Parathyroid adenoma (tissue), 2 donors: ENCODE measurements around the gene NRIP1.

Experiments used
- H2AFZ ChIP-seq: fragments of 300-600 bp; sonication (generic); one replicate; pipeline ENCODE4 v1.7.0; 2017; ENCODE audit warnings: antibody characterized with exemption, mild to moderate bottlenecking
- H3K27ac ChIP-seq: fragments of 300-600 bp; sonication (generic); one replicate; pipeline ENCODE4 v1.7.0; 2017
- H3K27me3 ChIP-seq: fragments of 300-600 bp; sonication (generic); one replicate; pipeline ENCODE4 v1.7.0; 2017; ENCODE audit warnings: low read length; ENCODE audit not compliant: control insufficient read depth, insufficient read depth
- H3K36me3 ChIP-seq: fragments of 300-600 bp; sonication (generic); one replicate; pipeline ENCODE4 v1.7.0; 2017; ENCODE audit warnings: low read length; ENCODE audit not compliant: control insufficient read depth, insufficient read depth
- H3K4me1 ChIP-seq: fragments of 300-600 bp; sonication (generic); one replicate; pipeline ENCODE4 v1.7.0; 2017; ENCODE audit warnings: control low read depth
- H3K4me2 ChIP-seq: fragments of 300-600 bp; sonication (generic); one replicate; pipeline ENCODE4 v1.7.0; 2017; ENCODE audit warnings: low read length
- H3K4me3 ChIP-seq: fragments of 300-600 bp; sonication (generic); one replicate; pipeline ENCODE4 v1.7.0; 2017; ENCODE audit warnings: low read depth, low read length
- H3K79me2 ChIP-seq: fragments of 300-600 bp; sonication (generic); one replicate; pipeline ENCODE4 v1.7.0; 2017; ENCODE audit warnings: control low read depth
- H3K9ac ChIP-seq: fragments of 300-600 bp; sonication (generic); one replicate; pipeline ENCODE4 v1.7.0; 2017; ENCODE audit warnings: mild to moderate bottlenecking
- H3K9me3 ChIP-seq: fragments of 300-600 bp; sonication (generic); one replicate; pipeline ENCODE4 v1.7.0; 2017; ENCODE audit warnings: low read length; ENCODE audit not compliant: control insufficient read depth
- CTCF ChIP-seq: fragments of 300-600 bp; sonication (generic); IDR thresholded peaks from one replicate; pipeline ENCODE4 v1.7.0; 2017; ENCODE audit warnings: antibody characterized with exemption, mild to moderate bottlenecking
- donor health status: primary hyperparathyroidism.

The NRIP1 gene

GRCh38 chr21:15080526-15080925, 15.7 kb upstream of the NRIP1 start:
- no peak overlapping the region for H3K27ac ChIP-seq
- H3K9ac ChIP-seq: no peak overlapping the region
- H3K27me3 ChIP-seq: no peaks in the 10 kb centered on the region
- no peak overlapping the region for H3K4me3 ChIP-seq
- H2AFZ ChIP-seq: no peak overlapping the region
- TF ChIP-seq CTCF: no peak
- no peaks in the 10 kb centered on the region for H3K79me2 ChIP-seq
- H3K36me3 ChIP-seq: no peaks in the 10 kb centered on the region
- H3K4me2 ChIP-seq: peak overlapping the region; percentile 29
- H3K9me3 ChIP-seq: no peaks in the 10 kb centered on the region
- no peaks in the 10 kb centered on the region for H3K4me1 ChIP-seq

- Histone ChIP-seq H3K27ac (no peak overlapping the region), H3K4me3 (no peak overlapping the region)
These were observed 14.5 kb upstream of the NRIP1 start for GRCh38 chr21:15079269-15079668.

GRCh38 chr21:15078180-15078579, 13.4 kb upstream of the NRIP1 start:
- Histone ChIP-seq H3K4me3 (no peak overlapping the region), H3K4me1 (no peaks in the 10 kb centered on the region), H3K27me3 (no peaks in the 10 kb centered on the region), H2AFZ (no peak overlapping the region), H3K79me2 (no peaks in the 10 kb centered on the region), H3K36me3 (no peaks in the 10 kb centered on the region), H3K27ac (no peak overlapping the region), H3K4me2 (no peak overlapping the region), H3K9me3 (no peaks in the 10 kb centered on the region), H3K9ac (no peak overlapping the region)
- no peak for TF ChIP-seq CTCF

More at GRCh38 chr21:15079269-15079668, 14.5 kb upstream of the NRIP1 start:
- Histone ChIP-seq H3K4me2 (no peak overlapping the region), H3K4me1 (no peaks in the 10 kb centered on the region), H3K79me2 (no peaks in the 10 kb centered on the region), H3K9ac (no peak overlapping the region), H3K27me3 (no peaks in the 10 kb centered on the region), H3K9me3 (no peaks in the 10 kb centered on the region), H3K36me3 (no peaks in the 10 kb centered on the region), H2AFZ (no peak overlapping the region)
- no peak for TF ChIP-seq CTCF

GRCh38 chr21:15077529-15078145, 12.8 kb upstream of the NRIP1 start:
- H3K79me2 ChIP-seq: no peaks in the 10 kb centered on the region
- H3K9ac ChIP-seq: no peak overlapping the region
- H3K27me3 ChIP-seq: no peaks in the 10 kb centered on the region
- H3K36me3 ChIP-seq: no peaks in the 10 kb centered on the region
- no peaks in the 10 kb centered on the region for H3K4me1 ChIP-seq
- H3K9me3 ChIP-seq: no peaks in the 10 kb centered on the region
- no peak overlapping the region for H3K4me2 ChIP-seq
- no peak overlapping the region for H3K4me3 ChIP-seq
- TF ChIP-seq CTCF: no peak
- H3K27ac ChIP-seq: no peak overlapping the region
- no peak overlapping the region for H2AFZ ChIP-seq

- H3K4me1 ChIP-seq: no peaks in the 10 kb centered on the region
- no peaks in the 10 kb centered on the region for H3K79me2 ChIP-seq
- H3K9me3 ChIP-seq: no peaks in the 10 kb centered on the region
- H3K27me3 ChIP-seq: no peaks in the 10 kb centered on the region
- no peak overlapping the region for H3K9ac ChIP-seq
- no peaks in the 10 kb centered on the region for H3K36me3 ChIP-seq
- H3K4me3 ChIP-seq: no peak overlapping the region
- TF ChIP-seq CTCF: no peak
- H3K4me2 ChIP-seq: no peak overlapping the region
- H3K27ac ChIP-seq: no peak overlapping the region
- H2AFZ ChIP-seq: no peak overlapping the region
These were observed 11.9 kb upstream of the NRIP1 start for GRCh38 chr21:15076730-15077129.
